ENCODE data around the gene P3H2.

GRCh38 chr3:190124067-190124466 is 3.4 kb upstream of the P3H2 start:
- no peak for TF ChIP-seq ZNF565 (CRISPR knock-in tag; conservative IDR thresholded peaks at IDR 0.05; ENCODE audit: low read depth)
- TF ChIP-seq RARB (CRISPR knock-in tag; IDR thresholded peaks at IDR 0.05), result no peak
- no peak for TF ChIP-seq ZFP30 (CRISPR knock-in tag; IDR thresholded peaks at IDR 0.05)
- TF ChIP-seq SNAI2 (CRISPR knock-in tag; IDR thresholded peaks at IDR 0.05), result no peak
- TF ChIP-seq ZFP3 (CRISPR knock-in tag; IDR thresholded peaks at IDR 0.05), result no peak
- no peak for TF ChIP-seq ISL1 (CRISPR knock-in tag; IDR thresholded peaks at IDR 0.05)
- TF ChIP-seq, protein P1, sequence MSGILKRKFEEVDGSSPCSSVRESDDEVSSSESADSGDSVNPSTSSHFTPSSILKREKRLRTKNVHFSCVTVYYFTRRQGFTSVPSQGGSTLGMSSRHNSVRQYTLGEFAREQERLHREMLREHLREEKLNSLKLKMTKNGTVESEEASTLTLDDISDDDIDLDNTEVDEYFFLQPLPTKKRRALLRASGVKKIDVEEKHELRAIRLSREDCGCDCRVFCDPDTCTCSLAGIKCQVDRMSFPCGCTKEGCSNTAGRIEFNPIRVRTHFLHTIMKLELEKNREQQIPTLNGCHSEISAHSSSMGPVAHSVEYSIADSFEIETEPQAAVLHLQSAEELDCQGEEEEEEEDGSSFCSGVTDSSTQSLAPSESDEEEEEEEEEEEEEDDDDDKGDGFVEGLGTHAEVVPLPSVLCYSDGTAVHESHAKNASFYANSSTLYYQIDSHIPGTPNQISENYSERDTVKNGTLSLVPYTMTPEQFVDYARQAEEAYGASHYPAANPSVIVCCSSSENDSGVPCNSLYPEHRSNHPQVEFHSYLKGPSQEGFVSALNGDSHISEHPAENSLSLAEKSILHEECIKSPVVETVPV (CRISPR knock-in tag; IDR thresholded peaks at IDR 0.05), result no peak
- no peak for TF ChIP-seq CSDC2 (CRISPR knock-in tag; IDR thresholded peaks at IDR 0.05)
- TF ChIP-seq, protein P2, sequence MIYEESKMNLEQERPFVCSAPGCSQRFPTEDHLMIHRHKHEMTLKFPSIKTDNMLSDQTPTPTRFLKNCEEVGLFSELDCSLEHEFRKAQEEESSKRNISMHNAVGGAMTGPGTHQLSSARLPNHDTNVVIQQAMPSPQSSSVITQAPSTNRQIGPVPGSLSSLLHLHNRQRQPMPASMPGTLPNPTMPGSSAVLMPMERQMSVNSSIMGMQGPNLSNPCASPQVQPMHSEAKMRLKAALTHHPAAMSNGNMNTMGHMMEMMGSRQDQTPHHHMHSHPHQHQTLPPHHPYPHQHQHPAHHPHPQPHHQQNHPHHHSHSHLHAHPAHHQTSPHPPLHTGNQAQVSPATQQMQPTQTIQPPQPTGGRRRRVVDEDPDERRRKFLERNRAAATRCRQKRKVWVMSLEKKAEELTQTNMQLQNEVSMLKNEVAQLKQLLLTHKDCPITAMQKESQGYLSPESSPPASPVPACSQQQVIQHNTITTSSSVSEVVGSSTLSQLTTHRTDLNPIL (CRISPR knock-in tag; IDR thresholded peaks at IDR 0.05; ENCODE audit: low read depth), result no peak
- no peak for TF ChIP-seq ESRRG (CRISPR knock-in tag; IDR thresholded peaks at IDR 0.05)
- TF ChIP-seq PATZ1 (CRISPR knock-in tag; IDR thresholded peaks at IDR 0.05; ENCODE audit: borderline replicate concordance), result no peak
